ENCODE data around the gene IRF2BPL.

Gene IRF2BPL

DNA sequence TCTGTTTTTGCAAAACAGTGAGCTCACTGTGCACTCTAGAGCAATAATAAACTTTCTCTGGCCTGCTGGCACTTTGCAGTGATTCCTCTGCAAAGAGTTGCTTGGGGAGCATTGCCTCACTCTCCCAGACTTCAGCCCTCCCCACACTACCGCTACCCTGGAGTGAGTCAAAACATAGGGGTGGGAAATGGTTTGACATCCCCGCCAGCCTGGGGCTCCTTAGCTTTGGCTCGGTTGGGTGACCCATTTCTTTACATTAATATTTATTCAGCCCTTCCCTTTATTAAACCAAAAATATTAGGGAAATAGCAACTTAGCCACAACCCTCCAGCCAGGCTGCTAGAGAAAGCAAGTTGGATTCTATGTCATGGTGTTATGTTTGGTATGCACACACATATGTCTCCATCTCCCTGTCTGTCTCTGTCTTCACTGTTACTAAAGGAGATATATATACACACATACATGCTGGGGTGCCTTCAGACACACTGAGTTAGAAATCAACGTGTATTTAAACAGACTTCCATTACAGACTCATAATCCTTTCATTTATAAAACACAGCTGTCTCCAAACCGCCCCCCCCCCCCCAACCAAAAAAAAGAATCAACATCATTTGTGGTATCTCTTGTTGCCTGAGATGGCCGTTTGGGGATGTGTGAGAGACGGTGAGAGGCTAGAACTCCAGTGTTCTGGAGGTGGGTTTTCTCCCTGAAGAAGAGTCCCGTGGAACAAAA lies 3.4 kb upstream of the IRF2BPL start:
- DNase-seq (ENCODE audit: low spot score): no peak
- in situ Hi-C loops (cut with MboI; ENCODE audit: low pct_unique_long_range_greater_than_20kb, low sequenced_read_pairs, unreplicated experiment): no loop called here
- TF ChIP-seq, protein P1, sequence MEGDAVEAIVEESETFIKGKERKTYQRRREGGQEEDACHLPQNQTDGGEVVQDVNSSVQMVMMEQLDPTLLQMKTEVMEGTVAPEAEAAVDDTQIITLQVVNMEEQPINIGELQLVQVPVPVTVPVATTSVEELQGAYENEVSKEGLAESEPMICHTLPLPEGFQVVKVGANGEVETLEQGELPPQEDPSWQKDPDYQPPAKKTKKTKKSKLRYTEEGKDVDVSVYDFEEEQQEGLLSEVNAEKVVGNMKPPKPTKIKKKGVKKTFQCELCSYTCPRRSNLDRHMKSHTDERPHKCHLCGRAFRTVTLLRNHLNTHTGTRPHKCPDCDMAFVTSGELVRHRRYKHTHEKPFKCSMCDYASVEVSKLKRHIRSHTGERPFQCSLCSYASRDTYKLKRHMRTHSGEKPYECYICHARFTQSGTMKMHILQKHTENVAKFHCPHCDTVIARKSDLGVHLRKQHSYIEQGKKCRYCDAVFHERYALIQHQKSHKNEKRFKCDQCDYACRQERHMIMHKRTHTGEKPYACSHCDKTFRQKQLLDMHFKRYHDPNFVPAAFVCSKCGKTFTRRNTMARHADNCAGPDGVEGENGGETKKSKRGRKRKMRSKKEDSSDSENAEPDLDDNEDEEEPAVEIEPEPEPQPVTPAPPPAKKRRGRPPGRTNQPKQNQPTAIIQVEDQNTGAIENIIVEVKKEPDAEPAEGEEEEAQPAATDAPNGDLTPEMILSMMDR (IDR thresholded peaks at IDR 0.05; ENCODE audit: extremely low read depth, insufficient read depth, missing control alignments): no peak

GRCh38 chr14:77027538-77028383 lies 747 bp downstream of the IRF2BPL start:
- in situ Hi-C loops (cut with MboI; ENCODE audit: low pct_unique_long_range_greater_than_20kb, low sequenced_read_pairs, unreplicated experiment): no loop called here
- peak; percentile 86 for DNase-seq (ENCODE audit: low spot score)

DNA sequence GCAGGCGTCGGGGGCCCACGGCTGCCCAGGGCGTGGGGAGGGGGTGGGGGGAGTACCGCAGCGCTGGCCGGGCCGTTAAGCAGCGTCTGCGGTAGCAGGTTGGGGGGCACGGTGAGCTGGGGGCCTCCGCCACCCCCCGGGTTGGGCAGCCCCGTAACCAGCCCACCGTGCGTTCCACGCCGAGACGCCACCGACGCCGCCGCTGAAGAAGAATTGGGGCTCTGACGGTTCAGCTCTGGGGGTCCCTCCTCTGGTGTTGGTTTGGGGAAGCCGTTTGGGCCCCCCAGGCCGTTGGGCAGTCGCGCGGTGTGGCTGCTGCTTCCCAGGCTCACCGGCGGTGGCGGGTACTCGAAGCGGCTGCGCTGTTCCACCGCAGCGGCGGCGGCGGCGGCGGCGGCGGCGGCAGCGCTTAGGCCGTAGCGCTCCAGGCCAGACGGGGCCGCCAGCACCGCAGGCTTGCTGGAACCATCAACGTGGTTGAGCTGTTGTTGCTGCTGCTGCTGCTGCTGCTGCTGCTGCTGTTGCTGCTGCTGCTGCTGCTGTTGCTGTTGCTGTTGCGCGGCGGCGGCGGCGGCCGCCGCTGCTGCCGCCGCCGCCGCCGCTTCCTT lies 1.5 kb downstream of the IRF2BPL start:
- peak; percentile 78 for DNase-seq (ENCODE audit: low spot score)
- TF ChIP-seq, protein P1 (IDR thresholded peaks at IDR 0.05; ENCODE audit: extremely low read depth, insufficient read depth, missing control alignments): peak; percentile 22
- in situ Hi-C loops (cut with MboI; ENCODE audit: low pct_unique_long_range_greater_than_20kb, low sequenced_read_pairs, unreplicated experiment): no loop called here

More at GRCh38 chr14:77027538-77028383, 747 bp downstream of the IRF2BPL start:
- TF ChIP-seq, protein P1 (IDR thresholded peaks at IDR 0.05; ENCODE audit: extremely low read depth, insufficient read depth, missing control alignments): peak; percentile 43

- no peak for DNase-seq (ENCODE audit: low spot score)
- in situ Hi-C loops (cut with MboI; ENCODE audit: low pct_unique_long_range_greater_than_20kb, low sequenced_read_pairs, unreplicated experiment): no loop called here
- TF ChIP-seq, protein P1 (IDR thresholded peaks at IDR 0.05; ENCODE audit: extremely low read depth, insufficient read depth, missing control alignments): no peak
These were observed 2.2 kb downstream of the IRF2BPL start for GRCh38 chr14:77026166-77026929.

GRCh38 chr14:77025744-77026165 lies 2.8 kb downstream of the IRF2BPL start:
- TF ChIP-seq, protein P1 (IDR thresholded peaks at IDR 0.05; ENCODE audit: extremely low read depth, insufficient read depth, missing control alignments): no peak
- in situ Hi-C loops (cut with MboI; ENCODE audit: low pct_unique_long_range_greater_than_20kb, low sequenced_read_pairs, unreplicated experiment): no loop called here
- DNase-seq (ENCODE audit: low spot score): no peak
